ENCODE results near the gene CA6.

Gene CA6

GRCh38 chr1:8937701-8938100 is 8.0 kb upstream of the CA6 start:
- Histone ChIP-seq H3K27me3 (ENCODE audit: control insufficient read depth, insufficient read depth, low read length) (no peaks in the 10 kb centered on the region), H3K9ac (ENCODE audit: low read length) (no peak overlapping the region), H3K36me3 (ENCODE audit: control insufficient read depth, insufficient read depth, low read length) (no peaks in the 10 kb centered on the region), H3K27ac (ENCODE audit: low read depth, low read length) (no peak overlapping the region), H3K4me3 (ENCODE audit: low read length) (no peak overlapping the region), H3K4me1 (ENCODE audit: control insufficient read depth, insufficient read depth, low read length) (no peaks in the 10 kb centered on the region)

- H3K27ac ChIP-seq (ENCODE audit: low read depth, low read length): no peak overlapping the region
- no peak overlapping the region for H3K9ac ChIP-seq (ENCODE audit: low read length)
- H3K4me3 ChIP-seq (ENCODE audit: low read length): no peak overlapping the region
- no peaks in the 10 kb centered on the region for H3K36me3 ChIP-seq (ENCODE audit: control insufficient read depth, insufficient read depth, low read length)
- H3K4me1 ChIP-seq (ENCODE audit: control insufficient read depth, insufficient read depth, low read length): no peaks in the 10 kb centered on the region
- no peaks in the 10 kb centered on the region for H3K27me3 ChIP-seq (ENCODE audit: control insufficient read depth, insufficient read depth, low read length)
These were observed 7.3 kb upstream of the CA6 start for GRCh38 chr1:8938232-8938999.

GRCh38 chr1:8939000-8939265 is 6.7 kb upstream of the CA6 start:
- H3K9ac ChIP-seq (ENCODE audit: low read length): no peak overlapping the region
- H3K36me3 ChIP-seq (ENCODE audit: control insufficient read depth, insufficient read depth, low read length): no peaks in the 10 kb centered on the region
- no peaks in the 10 kb centered on the region for H3K27me3 ChIP-seq (ENCODE audit: control insufficient read depth, insufficient read depth, low read length)
- H3K27ac ChIP-seq (ENCODE audit: low read depth, low read length): no peak overlapping the region
- no peaks in the 10 kb centered on the region for H3K4me1 ChIP-seq (ENCODE audit: control insufficient read depth, insufficient read depth, low read length)
- H3K4me3 ChIP-seq (ENCODE audit: low read length): no peak overlapping the region

- H3K27ac ChIP-seq (ENCODE audit: low read depth, low read length): no peak overlapping the region
- no peak overlapping the region for H3K9ac ChIP-seq (ENCODE audit: low read length)
- no peaks in the 10 kb centered on the region for H3K27me3 ChIP-seq (ENCODE audit: control insufficient read depth, insufficient read depth, low read length)
These were observed 6.2 kb upstream of the CA6 start for GRCh38 chr1:8939362-8939995.

GRCh38 chr1:8941906-8942305 is 3.8 kb upstream of the CA6 start:
- Histone ChIP-seq H3K9ac (ENCODE audit: low read length) (no peak overlapping the region), H3K27me3 (ENCODE audit: control insufficient read depth, insufficient read depth, low read length) (no peaks in the 10 kb centered on the region), H3K27ac (ENCODE audit: low read depth, low read length) (no peak overlapping the region), H3K4me3 (ENCODE audit: low read length) (no peak overlapping the region), H3K36me3 (ENCODE audit: control insufficient read depth, insufficient read depth, low read length) (no peaks in the 10 kb centered on the region), H3K4me1 (ENCODE audit: control insufficient read depth, insufficient read depth, low read length) (no peaks in the 10 kb centered on the region)

More at GRCh38 chr1:8939362-8939995, 6.2 kb upstream of the CA6 start:
- Histone ChIP-seq H3K36me3 (ENCODE audit: control insufficient read depth, insufficient read depth, low read length) (no peaks in the 10 kb centered on the region), H3K4me1 (ENCODE audit: control insufficient read depth, insufficient read depth, low read length) (no peaks in the 10 kb centered on the region), H3K4me3 (ENCODE audit: low read length) (no peak overlapping the region)

- H3K4me1 ChIP-seq (ENCODE audit: control insufficient read depth, insufficient read depth, low read length): no peaks in the 10 kb centered on the region
- H3K4me3 ChIP-seq (ENCODE audit: low read length): no peak overlapping the region
- no peak overlapping the region for H3K27ac ChIP-seq (ENCODE audit: low read depth, low read length)
- H3K27me3 ChIP-seq (ENCODE audit: control insufficient read depth, insufficient read depth, low read length): no peaks in the 10 kb centered on the region
- H3K9ac ChIP-seq (ENCODE audit: low read length): no peak overlapping the region
- H3K36me3 ChIP-seq (ENCODE audit: control insufficient read depth, insufficient read depth, low read length): no peaks in the 10 kb centered on the region
These were observed 1.9 kb upstream of the CA6 start for GRCh38 chr1:8943498-8944405.

GRCh38 chr1:8947127-8947691 is 1.5 kb downstream of the CA6 start:
- Histone ChIP-seq H3K36me3 (ENCODE audit: control insufficient read depth, insufficient read depth, low read length) (no peaks in the 10 kb centered on the region), H3K27ac (ENCODE audit: low read depth, low read length) (no peak overlapping the region), H3K9ac (ENCODE audit: low read length) (no peak overlapping the region), H3K27me3 (ENCODE audit: control insufficient read depth, insufficient read depth, low read length) (no peaks in the 10 kb centered on the region), H3K4me3 (ENCODE audit: low read length) (no peak overlapping the region), H3K4me1 (ENCODE audit: control insufficient read depth, insufficient read depth, low read length) (no peaks in the 10 kb centered on the region)

- Histone ChIP-seq H3K27ac (ENCODE audit: low read depth, low read length) (no peak overlapping the region), H3K9ac (ENCODE audit: low read length) (no peak overlapping the region), H3K36me3 (ENCODE audit: control insufficient read depth, insufficient read depth, low read length) (no peaks in the 10 kb centered on the region), H3K4me1 (ENCODE audit: control insufficient read depth, insufficient read depth, low read length) (no peaks in the 10 kb centered on the region), H3K4me3 (ENCODE audit: low read length) (no peak overlapping the region), H3K27me3 (ENCODE audit: control insufficient read depth, insufficient read depth, low read length) (no peaks in the 10 kb centered on the region)
These were observed 4.6 kb downstream of the CA6 start for GRCh38 chr1:8950309-8950708.

GRCh38 chr1:8951231-8951630 is 5.6 kb downstream of the CA6 start:
- H3K36me3 ChIP-seq (ENCODE audit: control insufficient read depth, insufficient read depth, low read length): no peaks in the 10 kb centered on the region
- H3K9ac ChIP-seq (ENCODE audit: low read length): no peak overlapping the region
- H3K4me1 ChIP-seq (ENCODE audit: control insufficient read depth, insufficient read depth, low read length): no peaks in the 10 kb centered on the region
- no peaks in the 10 kb centered on the region for H3K27me3 ChIP-seq (ENCODE audit: control insufficient read depth, insufficient read depth, low read length)
- no peak overlapping the region for H3K4me3 ChIP-seq (ENCODE audit: low read length)
- no peak overlapping the region for H3K27ac ChIP-seq (ENCODE audit: low read depth, low read length)

- Histone ChIP-seq H3K4me1 (ENCODE audit: control insufficient read depth, insufficient read depth, low read length) (no peaks in the 10 kb centered on the region), H3K27me3 (ENCODE audit: control insufficient read depth, insufficient read depth, low read length) (no peaks in the 10 kb centered on the region), H3K9ac (ENCODE audit: low read length) (no peak overlapping the region), H3K4me3 (ENCODE audit: low read length) (no peak overlapping the region), H3K36me3 (ENCODE audit: control insufficient read depth, insufficient read depth, low read length) (no peaks in the 10 kb centered on the region), H3K27ac (ENCODE audit: low read depth, low read length) (no peak overlapping the region)
These were observed 9.7 kb downstream of the CA6 start for GRCh38 chr1:8955406-8955805.

- H3K4me3 ChIP-seq (ENCODE audit: low read length): no peak overlapping the region
- H3K36me3 ChIP-seq (ENCODE audit: control insufficient read depth, insufficient read depth, low read length): no peaks in the 10 kb centered on the region
- no peak overlapping the region for H3K27ac ChIP-seq (ENCODE audit: low read depth, low read length)
- no peaks in the 10 kb centered on the region for H3K4me1 ChIP-seq (ENCODE audit: control insufficient read depth, insufficient read depth, low read length)
- no peaks in the 10 kb centered on the region for H3K27me3 ChIP-seq (ENCODE audit: control insufficient read depth, insufficient read depth, low read length)
- H3K9ac ChIP-seq (ENCODE audit: low read length): no peak overlapping the region
These were observed 11.0 kb downstream of the CA6 start for GRCh38 chr1:8956461-8957349.
